H1 (cell line): ENCODE measurements around the gene COTL1. TPM values are rescaled to one million over a fixed set of nuclear protein-coding genes. Genes with fewer than 3 reads are reported as not detected.

Source experiments
- POU5F1 ChIP-seq: IDR thresholded peaks from 2 replicates; pipeline ENCODE4 v1.6.1; 2011; ENCODE audit warnings: low read depth, mild to moderate bottlenecking, low read length, moderate library complexity
- RXRA ChIP-seq: IDR thresholded peaks from 2 replicates; pipeline ENCODE4 v1.6.1; 2011; ENCODE audit warnings: low read depth, mild to moderate bottlenecking, low read length, moderate library complexity; ENCODE audit not compliant: insufficient read depth
- SIN3A ChIP-seq, 2 experiments: IDR thresholded peaks in 1 of 2; conservative IDR thresholded peaks in 1 of 2; 2 replicates each; pipeline ENCODE4 v1.6.1; 2011 to 2012; ENCODE audit warnings: low read length in 2 of 2, improper control_type of control experiment in 1 of 2, low read depth in 1 of 2, mild to moderate bottlenecking in 1 of 2
- TAF1 ChIP-seq: IDR thresholded peaks from 2 replicates; pipeline ENCODE4 v1.6.1; 2011; ENCODE audit warnings: mild to moderate bottlenecking, low read depth, low read length
- TAF7 ChIP-seq: optimal IDR thresholded peaks from 2 replicates; pipeline ENCODE3; 2011; ENCODE audit warnings: low read depth, mild to moderate bottlenecking, inconsistent platforms, low read length, moderate library complexity, borderline replicate concordance
- ZNF274 ChIP-seq: IDR thresholded peaks from 2 replicates; pipeline ENCODE4 v1.7.0; 2012; ENCODE audit warnings: low read length, borderline replicate concordance; ENCODE audit errors: extremely low read depth
- polyA plus RNA-seq, 7 experiments: library from polyadenylated mRNA; depleted of rRNA in 3 of 7; stranded (reverse) in 5 of 7; unstranded in 2 of 7; fragments of >200 nt in 5 of 7; fragments of 200-250 nt in 2 of 7; gene quantifications; 1 replicate in 5 of 7; 2 replicates in 1 of 7; 4 replicates in 1 of 7; pipeline versions ENCODE4 v1.2.1 to v1.2.3, GENCODE V29; 2011 to 2013; ENCODE audit warnings: missing spikeins in 2 of 7, mixed read lengths in 2 of 7
- total RNA-seq: library from RNA; stranded (reverse); fragmentation: NEBNext Ultra II Directional; extraction: Animal tissue kit (Norgen Biotek cat#: 25700); gene quantifications from 2 replicates; pipeline ENCODE4 v1.2.1, GENCODE V29; 2021

The COTL1 gene
- total and polyA plus RNA-seq, 2 of the 8 experiments (the other 6 are each of a cell fraction or from before 2014, with no cell fraction given), result 59.2 to 183 TPM

GRCh38 chr16:84569382-84569987 is 48.4 kb downstream of the COTL1 start (continued):
- TF ChIP-seq TAF7 (no peak), ZNF274 (no peak), POU5F1 (no peak), SIN3A (conservative IDR thresholded peaks at IDR 0.05 in 1 of 2, IDR thresholded peaks at IDR 0.05 in 1 of 2; ENCODE audit: low read depth in 1 of 2, low read length in 2 of 2) (no peak), RXRA (no peak), TAF1 (no peak)
- TF ChIP-seq, all 59 proteins: peak for 0
